C4-2B (cell line): ENCODE measurements around the gene DDRGK1.
"Not testable (repeated sequence)": the region's sequence is repeated elsewhere in the genome, so short reads cannot be mapped to it uniquely, and the experiment has no call there.

Experiments
- CTCF ChIP-seq: fragments of 450-650 bp; conservative IDR thresholded peaks from 2 replicates; pipeline ENCODE4 v1.5.1; 2017; ENCODE audit warnings: mild to moderate bottlenecking
- ZFX ChIP-seq: fragments of 450-650 bp; IDR thresholded peaks from 2 replicates; pipeline ENCODE4 v1.6.1; 2017

DNA sequence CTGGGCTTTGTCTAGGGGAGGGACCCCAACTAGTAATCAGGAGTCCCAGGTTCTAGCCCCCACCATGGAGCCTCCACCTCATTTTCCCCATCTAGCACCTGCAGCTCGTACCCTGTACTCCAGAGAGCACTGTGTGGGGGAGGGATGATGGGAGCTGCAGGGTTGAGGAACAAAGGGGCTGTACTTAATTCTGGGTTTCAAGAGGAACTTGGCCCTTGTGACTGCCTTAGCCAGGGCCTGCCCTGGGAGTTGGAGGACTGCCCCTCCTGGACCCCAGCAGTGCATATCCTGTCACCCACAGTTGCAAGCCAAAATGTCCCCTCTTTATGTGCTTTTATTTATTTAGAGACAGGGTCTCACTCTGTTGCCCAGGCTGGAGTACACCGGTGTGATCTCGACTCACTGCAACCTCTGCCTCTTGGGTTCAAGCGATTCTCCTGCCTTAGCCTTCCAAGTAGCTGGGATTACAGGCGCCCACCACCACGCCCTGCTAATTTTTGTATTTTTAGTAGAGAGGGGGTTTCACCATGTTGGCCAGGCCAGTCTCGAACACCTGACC lies 11.0 kb upstream of the DDRGK1 start:
- not testable (repeated sequence) for TF ChIP-seq CTCF, ZFX
